Measurements from ENCODE around the gene FFAR3.

Gene FFAR3

GRCh38 chr19:35328851-35329285 is 29.4 kb upstream of the FFAR3 start, which contains the start of gene CD22:
CD22 (plus strand) TSS chr19:35329187; CDS start chr19:35332041, 2,854 bp downstream.
- intact Hi-C loops (cut with DNase I) = no loop called here
- DNase-seq = no peak

GRCh38 chr19:35329323-35329722 is 28.9 kb upstream of the FFAR3 start:
- intact Hi-C loops (cut with DNase I) = no loop called here
- DNase-seq = no peak

- DNase-seq = no peak
- intact Hi-C loops (cut with DNase I) = no loop called here
These were observed 27.8 kb upstream of the FFAR3 start for GRCh38 chr19:35330475-35330874.

- DNase-seq = no peak
- intact Hi-C loops (cut with DNase I) = no loop called here
These were observed 26.6 kb upstream of the FFAR3 start for GRCh38 chr19:35331551-35332214.

GRCh38 chr19:35332817-35333216 is 25.4 kb upstream of the FFAR3 start:
- no peak for DNase-seq
- intact Hi-C loops (cut with DNase I) = no loop called here

GRCh38 chr19:35334144-35334753 is 24.0 kb upstream of the FFAR3 start:
- no peak for DNase-seq
- intact Hi-C loops (cut with DNase I) = no loop called here

GRCh38 chr19:35336166-35336955 is 21.9 kb upstream of the FFAR3 start:
- intact Hi-C loops (cut with DNase I) = no loop called here
- no peak for DNase-seq

- no peak for DNase-seq
- intact Hi-C loops (cut with DNase I) = no loop called here
These were observed 20.9 kb upstream of the FFAR3 start for GRCh38 chr19:35337097-35337983.

- no peak for DNase-seq
- intact Hi-C loops (cut with DNase I) = no loop called here
These were observed 20.3 kb upstream of the FFAR3 start for GRCh38 chr19:35337984-35338296.

GRCh38 chr19:35340431-35340830 is 17.8 kb upstream of the FFAR3 start:
- DNase-seq = peak in 1 of 42 donors; percentile 27
- intact Hi-C loops (cut with DNase I) = loop anchor here (10.0 kb wide), 1 partner anchor 124 kb away; no protein-coding TSS in a partner anchor

- intact Hi-C loops (cut with DNase I) = loop anchor here (10.0 kb wide), 1 partner anchor 124 kb away; no protein-coding TSS in a partner anchor
- DNase-seq = peak in 1 of 42 donors; percentile 20
These were observed 17.3 kb upstream of the FFAR3 start for GRCh38 chr19:35341006-35341405.

- intact Hi-C loops (cut with DNase I) = loop anchor here (10.0 kb wide), 1 partner anchor 123 kb away; no protein-coding TSS in a partner anchor
- peak in 1 of 42 donors; percentile 25 for DNase-seq
These were observed 16.6 kb upstream of the FFAR3 start for GRCh38 chr19:35341565-35342225.

- intact Hi-C loops (cut with DNase I) = loop anchor here (10.0 kb wide), 1 partner anchor 122 kb away; no protein-coding TSS in a partner anchor
- DNase-seq = peak in 1 of 42 donors; percentile 21
These were observed 15.8 kb upstream of the FFAR3 start for GRCh38 chr19:35342430-35342829.

- intact Hi-C loops (cut with DNase I) = loop anchor here (10.0 kb wide), 1 partner anchor 120 kb away; no protein-coding TSS in a partner anchor
- DNase-seq = peak in 7 of 42 donors; percentile 1 to 32 (median 19)
These were observed 13.7 kb upstream of the FFAR3 start for GRCh38 chr19:35344511-35345031.

- DNase-seq = peak in 6 of 42 donors; percentile 2 to 33 (median 22)
- intact Hi-C loops (cut with DNase I) = loop anchor here (10.0 kb wide), 1 partner anchor 119 kb away; no protein-coding TSS in a partner anchor
These were observed 12.6 kb upstream of the FFAR3 start for GRCh38 chr19:35345671-35346111.

- peak in 7 of 42 donors; percentile 9 to 49 (median 36) for DNase-seq
- intact Hi-C loops (cut with DNase I) = loop anchor here (10.0 kb wide), 1 partner anchor 118 kb away; no protein-coding TSS in a partner anchor
These were observed 11.8 kb upstream of the FFAR3 start for GRCh38 chr19:35346193-35347052.

Measured in head of caudate nucleus (tissue), 42 donors.